Right atrium auricular region (tissue), 2 donors: Measurements from ENCODE around the gene SIPA1L3. TPM values are rescaled to one million over a fixed set of nuclear protein-coding genes. Genes with fewer than 3 reads are reported as not detected.
"Not testable (repeated sequence)": the region's sequence is repeated elsewhere in the genome, so short reads cannot be mapped to it uniquely, and the experiment has no call there.

Experiments
- DNase-seq: peaks from one replicate; pipeline ENCODE4 v3.0.0-alpha.2; 2019; ENCODE audit warnings: low spot score
- H3K27ac ChIP-seq, 2 donors: fragments of 200-600 bp; sonication (generic); 1 replicate in 1 of 2; 2 replicates in 1 of 2; pipeline ENCODE4 v1.5.1; 2016 to 2019
- H3K27me3 ChIP-seq, 2 donors: fragments of 200-600 bp; sonication (generic); one replicate each; pipeline versions ENCODE4 v1.5.1 to v1.6.0; 2017 to 2019
- H3K36me3 ChIP-seq: fragments of 200-600 bp; sonication (generic); one replicate; pipeline ENCODE4 v1.5.1; 2016
- H3K4me1 ChIP-seq, 2 donors: fragments of 200-600 bp; sonication (generic); one replicate each; pipeline versions ENCODE4 v1.5.1 to v1.6.0; 2017 to 2019
- H3K4me3 ChIP-seq, 2 donors: fragments of 200-600 bp; sonication (generic); 1 replicate in 1 of 2; 2 replicates in 1 of 2; pipeline ENCODE4 v1.5.1; 2017 to 2019; ENCODE audit warnings: mild to moderate bottlenecking in 1 of 2, moderate library complexity in 1 of 2
- H3K9me3 ChIP-seq, 2 donors: fragments of 200-600 bp; sonication (generic); one replicate each; pipeline ENCODE4 v1.5.1; 2019
- CTCF ChIP-seq, 2 donors: fragments of 200-600 bp; sonication (generic); IDR thresholded peaks; one replicate each; pipeline ENCODE4 v1.5.1; 2019; ENCODE audit warnings: antibody characterized with exemption in 2 of 2
- total RNA-seq, 2 donors: library from RNA; depleted of rRNA; stranded (reverse); fragments of >200 nt; gene quantifications; one replicate each; pipeline ENCODE4 v1.1.0, GENCODE V29; 2016

SIPA1L3 gene
- total RNA-seq, 2 donors from 2014 or later, result 10.7 to 19.6 TPM

DNA sequence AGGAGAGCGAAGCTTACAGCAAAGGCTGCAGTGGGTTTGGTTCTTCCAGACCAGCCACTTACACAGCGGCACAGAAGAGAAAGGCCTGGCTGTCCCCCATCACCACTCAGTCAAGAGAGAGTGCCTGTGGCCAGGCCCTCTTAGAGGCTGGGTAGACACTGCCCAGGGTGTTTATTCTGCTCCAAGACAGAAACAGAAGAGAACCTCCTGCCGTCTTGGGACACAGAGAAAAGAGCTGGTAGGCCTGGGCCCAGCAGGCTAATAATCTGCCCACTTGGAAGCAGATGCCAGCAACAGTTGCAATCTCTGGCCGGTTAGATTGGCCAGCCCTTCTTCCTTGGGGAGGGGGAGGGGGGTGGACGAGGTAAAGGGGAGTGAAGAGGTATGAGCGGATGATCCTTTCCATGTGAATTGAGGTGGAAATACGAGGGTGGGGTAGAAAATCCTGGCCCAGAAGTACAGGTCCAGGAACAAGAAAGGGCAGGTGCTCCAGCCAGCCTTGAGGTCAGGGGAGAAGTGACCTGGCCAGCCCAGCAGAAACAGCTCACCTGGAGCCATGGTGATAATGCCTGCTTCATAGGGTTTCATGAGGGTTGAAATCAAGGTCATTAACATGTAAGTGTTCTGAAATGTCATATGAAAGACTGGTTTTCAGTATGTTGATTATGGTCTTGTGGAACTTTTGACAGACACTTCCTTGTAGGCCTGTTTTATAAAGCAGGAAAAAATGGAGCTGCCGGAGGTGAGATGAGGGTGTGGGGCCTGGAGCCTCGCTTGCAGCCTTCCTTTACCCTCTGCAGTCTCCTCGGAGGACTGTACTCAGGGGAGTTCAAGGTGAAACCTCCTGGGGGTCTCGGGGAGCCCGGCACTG lies 116.9 kb downstream of the SIPA1L3 start:
- Histone ChIP-seq H3K4me1 (peaks cover 0 to 16% of the 10 kb centered on the region in 2 donors), H3K27me3 (no peaks in the 10 kb centered on the region), H3K4me3 (no peak overlapping the region), H3K9me3 (no peaks in the 10 kb centered on the region), H3K27ac (no peak overlapping the region), H3K36me3 (no peaks in the 10 kb centered on the region)
- no peak for TF ChIP-seq CTCF (IDR thresholded peaks at IDR 0.05)
- DNase-seq, result no peak

GRCh38 chr19:38024992-38025908 lies 118.2 kb downstream of the SIPA1L3 start:
- Histone ChIP-seq H3K4me3 (no peak overlapping the region), H3K4me1 (peaks cover 0 to 16% of the 10 kb centered on the region in 2 donors), H3K9me3 (no peaks in the 10 kb centered on the region), H3K27ac (no peak overlapping the region), H3K36me3 (no peaks in the 10 kb centered on the region), H3K27me3 (no peaks in the 10 kb centered on the region)
- no peak for TF ChIP-seq CTCF (IDR thresholded peaks at IDR 0.05)
- no peak for DNase-seq

- Histone ChIP-seq H3K4me3 (no peak overlapping the region), H3K9me3 (no peaks in the 10 kb centered on the region), H3K27me3 (no peaks in the 10 kb centered on the region), H3K36me3 (no peaks in the 10 kb centered on the region), H3K27ac (no peak overlapping the region), H3K4me1 (peaks cover 0 to 16% of the 10 kb centered on the region in 2 donors)
- no peak for TF ChIP-seq CTCF (IDR thresholded peaks at IDR 0.05)
- DNase-seq, result no peak
These were observed 118.9 kb downstream of the SIPA1L3 start for GRCh38 chr19:38025909-38026307.

DNA sequence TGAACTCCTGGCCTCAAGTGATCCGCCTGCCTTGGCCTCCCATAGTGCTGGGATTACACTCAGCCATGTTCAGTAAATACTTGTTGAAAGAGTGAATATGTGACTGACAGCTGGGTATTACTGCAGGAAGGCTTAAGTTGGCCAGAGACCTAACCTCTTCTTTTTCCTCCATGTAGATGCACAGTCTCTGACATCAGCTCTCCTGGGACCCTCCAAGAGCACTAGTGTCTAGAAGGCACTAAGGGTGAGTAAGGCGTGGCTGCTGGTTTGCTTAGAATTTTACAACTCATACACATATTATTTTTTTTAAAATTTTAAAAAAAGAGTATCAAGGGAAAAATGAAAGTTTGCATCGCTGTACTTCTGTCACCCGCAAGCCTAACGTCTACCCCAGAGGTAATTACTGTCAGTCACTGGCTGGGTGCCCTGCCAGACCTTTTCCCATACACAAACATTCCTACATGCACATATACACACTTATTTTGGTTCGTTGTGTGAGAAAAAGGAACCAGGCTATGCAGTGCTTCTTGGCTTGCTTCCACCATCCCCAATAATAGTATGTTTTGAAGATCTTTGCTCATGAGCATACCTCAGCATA lies 122.0 kb downstream of the SIPA1L3 start:
- no peak overlapping the region for H3K4me3 ChIP-seq
- no peak overlapping the region for H3K27ac ChIP-seq
- H3K27me3 ChIP-seq, result no peaks in the 10 kb centered on the region
- H3K4me1 ChIP-seq, result peaks cover 0 to under 1% of the 10 kb centered on the region in 2 donors
- TF ChIP-seq CTCF (IDR thresholded peaks at IDR 0.05), result no peak
- no peaks in the 10 kb centered on the region for H3K9me3 ChIP-seq
- no peak for DNase-seq
- H3K36me3 ChIP-seq, result no peaks in the 10 kb centered on the region

- not testable (repeated sequence) for H3K27me3 ChIP-seq, H3K9me3 ChIP-seq, H3K27ac ChIP-seq, H3K4me1 ChIP-seq, DNase-seq, H3K36me3 ChIP-seq, H3K4me3 ChIP-seq
These were observed 123.0 kb downstream of the SIPA1L3 start for GRCh38 chr19:38030001-38030400.
